Measurements from ENCODE around the gene MIER2.

MIER2 gene

DNA sequence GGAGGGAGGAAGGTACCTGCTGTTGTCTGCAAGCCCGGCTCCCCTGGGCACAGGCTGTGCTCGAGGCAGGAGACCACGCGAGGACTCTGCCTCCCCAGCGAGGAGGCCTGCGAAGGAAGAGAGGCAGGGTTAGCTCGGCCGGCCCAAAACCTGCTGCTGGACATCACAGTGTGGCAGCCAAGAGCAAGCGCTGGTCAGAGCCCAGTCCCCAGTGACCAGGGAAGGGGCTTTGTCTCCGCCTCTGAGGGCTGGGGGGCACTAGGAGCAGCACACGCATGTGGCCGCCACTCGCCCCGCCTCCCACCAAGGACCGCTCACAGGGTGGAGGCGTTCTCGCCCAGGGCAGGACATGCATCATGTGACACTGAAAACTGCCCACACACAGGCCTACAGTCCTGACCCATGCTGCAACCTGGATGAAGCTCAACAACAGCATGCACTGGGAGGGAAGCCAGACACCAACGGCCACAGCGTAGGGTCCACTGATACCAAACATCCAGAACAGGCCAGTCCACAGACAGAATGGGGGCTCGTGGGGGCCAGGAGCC, 8.5 kb downstream of the MIER2 start:
- no peak for DNase-seq (ENCODE audit: low read depth)
- no peak overlapping the region for H3K4me3 ChIP-seq (ENCODE audit: low read length)
- no peak for TF ChIP-seq CTCF (conservative IDR thresholded peaks at IDR 0.05; ENCODE audit: low read length)

GRCh38 chr19:335486-336066, 9.0 kb downstream of the MIER2 start:
- DNase-seq (ENCODE audit: low read depth) = no peak
- no peak overlapping the region for H3K4me3 ChIP-seq (ENCODE audit: low read length)
- no peak for TF ChIP-seq CTCF (conservative IDR thresholded peaks at IDR 0.05; ENCODE audit: low read length)

- no peak for TF ChIP-seq CTCF (conservative IDR thresholded peaks at IDR 0.05; ENCODE audit: low read length)
- H3K4me3 ChIP-seq (ENCODE audit: low read length) = no peak overlapping the region
- no peak for DNase-seq (ENCODE audit: low read depth)
These were observed 9.5 kb downstream of the MIER2 start for GRCh38 chr19:335072-335471.

DNA sequence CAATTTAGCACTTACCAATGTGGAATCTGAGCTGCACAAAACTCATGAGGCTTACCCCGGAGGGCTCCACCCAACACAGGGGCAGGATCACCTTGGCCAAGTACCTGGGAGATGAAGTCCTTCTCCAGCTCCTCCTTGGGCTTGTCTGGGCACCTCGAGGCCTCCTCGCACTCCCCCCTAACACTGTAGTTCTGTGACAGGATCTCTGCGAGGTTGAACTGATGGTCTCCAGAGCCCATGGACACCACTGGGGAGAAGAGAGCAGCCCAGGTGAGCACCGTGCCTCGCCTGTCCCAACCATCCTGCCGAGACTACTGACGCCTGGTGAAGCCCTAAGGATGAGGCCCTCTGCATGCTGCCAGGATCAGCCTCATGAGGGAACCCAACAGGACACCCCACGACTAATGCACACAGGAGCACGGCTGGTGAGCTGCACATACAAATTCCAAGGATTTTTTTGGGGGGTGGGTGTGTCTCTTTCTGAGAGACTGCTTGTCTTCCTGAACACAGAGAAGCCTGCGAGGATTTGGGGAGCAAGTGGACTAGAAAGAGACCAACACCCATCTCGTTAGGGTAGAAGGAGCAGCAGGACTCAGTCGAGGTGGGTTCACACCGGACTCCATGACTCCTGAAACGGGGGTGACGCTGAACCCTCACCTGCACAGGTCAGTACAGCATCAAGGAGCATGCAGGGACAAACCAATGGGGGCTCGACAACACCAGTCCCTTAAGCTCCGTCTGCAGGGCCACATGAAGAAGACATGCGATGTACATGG, 10.1 kb downstream of the MIER2 start:
- no peak for DNase-seq (ENCODE audit: low read depth)
- no peak for TF ChIP-seq CTCF (conservative IDR thresholded peaks at IDR 0.05; ENCODE audit: low read length)
- no peak overlapping the region for H3K4me3 ChIP-seq (ENCODE audit: low read length)

GRCh38 chr19:330503-330902, 14.1 kb downstream of the MIER2 start:
- TF ChIP-seq CTCF (conservative IDR thresholded peaks at IDR 0.05; ENCODE audit: low read length) = no peak
- DNase-seq (ENCODE audit: low read depth) = no peak
- H3K4me3 ChIP-seq (ENCODE audit: low read length) = no peak overlapping the region

DNA sequence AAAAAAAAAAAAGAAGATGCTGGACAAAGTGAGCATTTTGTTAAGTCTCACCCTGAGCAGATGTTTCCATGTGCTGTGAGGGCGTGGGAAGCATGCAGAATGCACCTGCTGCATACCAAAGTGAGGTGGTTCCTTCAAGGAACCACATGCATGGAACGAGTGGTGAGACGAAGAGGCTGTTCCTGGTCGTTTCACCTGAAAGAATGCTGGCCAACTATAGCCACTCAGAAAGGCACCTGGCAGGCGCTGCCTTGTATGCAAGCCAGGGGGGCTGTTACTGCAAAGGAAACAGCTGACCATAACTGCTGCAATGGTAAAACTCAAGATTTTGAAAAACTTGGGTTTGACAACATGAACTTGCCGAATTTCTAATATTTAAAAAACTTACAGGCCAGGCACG, 14.7 kb downstream of the MIER2 start:
- no peak for DNase-seq (ENCODE audit: low read depth)
- no peak overlapping the region for H3K4me3 ChIP-seq (ENCODE audit: low read length)
- no peak for TF ChIP-seq CTCF (conservative IDR thresholded peaks at IDR 0.05; ENCODE audit: low read length)

DNA sequence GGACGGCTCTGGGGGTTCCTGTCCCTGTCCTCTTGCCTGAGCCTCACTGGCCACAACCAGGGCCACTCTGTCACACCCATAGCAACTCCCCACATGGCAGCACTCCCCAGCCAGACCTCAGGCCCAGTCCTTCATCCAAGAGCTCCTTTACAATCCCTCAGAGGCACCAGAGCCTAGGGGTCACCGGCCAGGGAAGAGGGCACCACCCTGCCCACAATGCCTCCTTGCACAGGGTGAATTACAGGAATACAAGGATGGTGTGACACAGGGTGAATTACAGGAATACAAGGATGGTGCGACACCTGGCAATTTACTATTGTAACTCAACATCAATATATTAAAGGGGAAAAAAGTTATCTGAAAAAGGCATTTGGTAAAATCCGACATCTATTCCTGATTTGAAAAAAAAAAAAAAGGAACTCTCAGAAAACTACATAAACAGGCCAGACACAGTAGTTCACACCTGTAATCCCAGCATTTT, 16.5 kb downstream of the MIER2 start:
- no peak overlapping the region for H3K4me3 ChIP-seq (ENCODE audit: low read length)
- no peak for TF ChIP-seq CTCF (conservative IDR thresholded peaks at IDR 0.05; ENCODE audit: low read length)
- DNase-seq (ENCODE audit: low read depth) = no peak

All from AG10803 (cell line).